SK-N-SH (cell line): ENCODE measurements around the gene ST6GALNAC5. TPM values are rescaled to one million over a fixed set of nuclear protein-coding genes. Genes with fewer than 3 reads are reported as not detected.

ENCODE experiments used
- CTCF ChIA-PET: fragments of 300-600, 350-600 bp; formaldehyde crosslinking; extraction: SDS; loops from one replicate; lab custom pipeline; 2021; lab: Yijun Ruan, JAX
- POLR2A ChIA-PET: fragments of 350-600 bp; sonication (Branson Sonifier 250); formaldehyde crosslinking; extraction: SDS; loops from one replicate; lab custom pipeline; 2020; ENCODE audit warnings: antibody characterized with exemption, inconsistent platforms; lab: Yijun Ruan, JAX
- DNase-seq: peaks from one replicate; pipeline ENCODE4 v3.0.0; 2012
- H2AFZ ChIP-seq: fragments of 200-600 bp; sonication (generic); 2 replicates; pipeline ENCODE4 v1.8.1; 2016; ENCODE audit warnings: antibody characterized with exemption, mild to moderate bottlenecking, low read depth
- H3F3A ChIP-seq: fragments of 200-600 bp; sonication (generic); replicated peaks from 2 replicates; pipeline ENCODE3; 2016; ENCODE audit warnings: antibody characterized with exemption, mild to moderate bottlenecking; ENCODE audit not compliant: insufficient read depth
- H3K27ac ChIP-seq, 2 experiments: fragments of 200-500 bp in 1 of 2; fragments of 200-600 bp in 1 of 2; sonication (Bioruptor generic) in 1 of 2; sonication (generic), shearing (Covaris generic) in 1 of 2; 2 replicates each; pipeline versions ENCODE4 v1.5.1 to v1.6.1; 2014 to 2016; ENCODE audit warnings: low read depth in 2 of 2, inconsistent platforms in 1 of 2, low read length in 1 of 2, mild to moderate bottlenecking in 1 of 2, mixed read lengths in 1 of 2
- H3K27me3 ChIP-seq: fragments of 200-600 bp; sonication (generic), shearing (Covaris generic); 2 replicates; pipeline ENCODE4 v1.6.1; 2016; ENCODE audit warnings: mixed run types; ENCODE audit not compliant: insufficient read depth
- H3K36me3 ChIP-seq, 2 experiments: fragments of 200-500 bp in 1 of 2; fragments of 200-600 bp in 1 of 2; sonication (Bioruptor generic) in 1 of 2; sonication (generic) in 1 of 2; replicated peaks in 1 of 2; 2 replicates each; pipeline versions ENCODE3 to v1.5.1; 2014 to 2016; ENCODE audit warnings: low read length in 1 of 2, mild to moderate bottlenecking in 1 of 2; ENCODE audit not compliant: insufficient read depth in 2 of 2, control insufficient read depth in 1 of 2
- H3K4me1 ChIP-seq, 2 experiments: fragments of 200-500 bp in 1 of 2; fragments of 200-600 bp in 1 of 2; sonication (Bioruptor generic) in 1 of 2; sonication (generic), shearing (Covaris generic) in 1 of 2; 2 replicates each; pipeline versions ENCODE4 v1.5.1 to v1.6.1; 2014 to 2016; ENCODE audit warnings: low read depth in 1 of 2, low read length in 1 of 2, mixed run types in 1 of 2; ENCODE audit not compliant: insufficient read depth in 2 of 2, control insufficient read depth in 1 of 2
- H3K4me2 ChIP-seq: fragments of 200-600 bp; sonication (generic), shearing (Covaris generic); 2 replicates; pipeline ENCODE4 v1.6.1; 2017; ENCODE audit warnings: mixed run types
- H3K4me3 ChIP-seq, 2 experiments: fragments of 200-500 bp in 1 of 2; fragments of 200-600 bp in 1 of 2; sonication (Bioruptor generic) in 1 of 2; sonication (generic), shearing (Covaris generic) in 1 of 2; 2 replicates each; pipeline versions ENCODE4 v1.5.1 to v1.8.1; 2014 to 2016; ENCODE audit warnings: low read depth in 2 of 2, inconsistent platforms in 1 of 2, low read length in 1 of 2, mild to moderate bottlenecking in 1 of 2, mixed read lengths in 1 of 2, moderate library complexity in 1 of 2
- H3K79me2 ChIP-seq: fragments of 200-600 bp; sonication (generic); 2 replicates; pipeline ENCODE4 v1.8.1; 2017; ENCODE audit warnings: mild to moderate bottlenecking; ENCODE audit not compliant: insufficient read depth
- H3K9ac ChIP-seq: fragments of 200-600 bp; sonication (generic); 2 replicates; pipeline ENCODE4 v1.6.1; 2017; ENCODE audit warnings: mixed run types
- H3K9me2 ChIP-seq: fragments of 200-600 bp; sonication (generic); 2 replicates; pipeline ENCODE4 v1.6.1; 2017; ENCODE audit warnings: mixed run types
- H3K9me3 ChIP-seq: fragments of 200-600 bp; sonication (generic); 2 replicates; pipeline ENCODE4 v1.6.1; 2017; ENCODE audit warnings: mixed run types, mild to moderate bottlenecking, moderate library complexity
- H4K20me1 ChIP-seq: fragments of 200-600 bp; sonication (generic); 2 replicates; pipeline ENCODE4 v1.6.1; 2017; ENCODE audit warnings: mild to moderate bottlenecking, mixed run types; ENCODE audit not compliant: insufficient read depth
- ELF1 ChIP-seq: IDR thresholded peaks from 2 replicates; pipeline ENCODE4 v1.4.0; 2012
- EP300 ChIP-seq, 2 experiments: IDR thresholded peaks; 2 replicates each; pipeline versions ENCODE4 v1.4.0 to v1.6.1; 2012; ENCODE audit warnings: borderline replicate concordance in 1 of 2, low read depth in 1 of 2, low read length in 1 of 2
- EZH2phosphoT487 ChIP-seq: fragments of 200-600 bp; sonication (generic); IDR thresholded peaks from 2 replicates; pipeline ENCODE4 v1.6.1; 2017; ENCODE audit warnings: low read depth, mixed run types, mild to moderate bottlenecking, antibody characterized with exemption, moderate library complexity, borderline replicate concordance
- FOSL2 ChIP-seq: IDR thresholded peaks from 2 replicates; pipeline ENCODE4 v1.4.0; 2012; ENCODE audit warnings: low read depth, mild to moderate bottlenecking, moderate library complexity, borderline replicate concordance
- FOXJ3 ChIP-seq: sonication (generic); formaldehyde crosslinking; IDR thresholded peaks from 2 replicates; pipeline ENCODE4 v1.5.1; 2020; ENCODE audit warnings: mild to moderate bottlenecking, missing genetic modification reagents
- FOXM1 ChIP-seq: IDR thresholded peaks from 2 replicates; pipeline ENCODE4 v1.4.0; 2012; ENCODE audit warnings: low read depth, mild to moderate bottlenecking
- JUND ChIP-seq: IDR thresholded peaks from 2 replicates; pipeline ENCODE4 v1.4.0; 2012
- MAX ChIP-seq: IDR thresholded peaks from 2 replicates; pipeline ENCODE4 v1.4.0; 2012; ENCODE audit warnings: low read depth
- RAD21 ChIP-seq: IDR thresholded peaks from 2 replicates; pipeline ENCODE4 v1.6.1; 2012; ENCODE audit warnings: mild to moderate bottlenecking, low read length
- SMC3 ChIP-seq: IDR thresholded peaks from 2 replicates; pipeline ENCODE4 v1.6.1; 2012; ENCODE audit warnings: low read depth, low read length, improper control_type of control experiment
- TCF12 ChIP-seq: IDR thresholded peaks from 2 replicates; pipeline ENCODE4 v1.4.0; 2012
- TEAD4 ChIP-seq: IDR thresholded peaks from 2 replicates; pipeline ENCODE4 v1.4.0; 2012; ENCODE audit warnings: mild to moderate bottlenecking, borderline replicate concordance; ENCODE audit not compliant: insufficient read depth
- USF1 ChIP-seq: IDR thresholded peaks from 2 replicates; pipeline ENCODE4 v1.4.0; 2012; ENCODE audit warnings: low read depth, borderline replicate concordance
- USF2 ChIP-seq: fragments of 150-350 bp; IDR thresholded peaks from 2 replicates; pipeline ENCODE4 v1.6.1; 2017; ENCODE audit warnings: antibody characterized with exemption, low read length, low read depth, borderline replicate concordance
- WGBS: methylation state at CpG from one replicate; pipeline ENCODE4 v1.1.6; 2017; ENCODE audit warnings: low lambda C conversion rate; 5-methylcytosine and 5-hydroxymethylcytosine counted together
- polyA plus RNA-seq, 3 experiments: library from polyadenylated mRNA; depleted of rRNA; stranded (reverse); fragments of >200 nt; gene quantifications; 2 replicates each; pipeline ENCODE4 v1.2.3, GENCODE V29; 2012
- TF ChIP-seq, protein P1 (sequence below): fragments of 200-600 bp; sonication (generic); IDR thresholded peaks from 2 replicates; pipeline ENCODE4 v1.6.1; 2017; ENCODE audit warnings: antibody characterized with exemption, mild to moderate bottlenecking, moderate library complexity
- TF ChIP-seq, protein P2 (sequence below): IDR thresholded peaks from 2 replicates; pipeline ENCODE4 v1.4.0; 2012; ENCODE audit warnings: low read depth, borderline replicate concordance

Gene ST6GALNAC5
- polyA plus RNA-seq, 1 of the 3 experiments (the other 2 are of a cell fraction), result 10.6 TPM

DNA sequence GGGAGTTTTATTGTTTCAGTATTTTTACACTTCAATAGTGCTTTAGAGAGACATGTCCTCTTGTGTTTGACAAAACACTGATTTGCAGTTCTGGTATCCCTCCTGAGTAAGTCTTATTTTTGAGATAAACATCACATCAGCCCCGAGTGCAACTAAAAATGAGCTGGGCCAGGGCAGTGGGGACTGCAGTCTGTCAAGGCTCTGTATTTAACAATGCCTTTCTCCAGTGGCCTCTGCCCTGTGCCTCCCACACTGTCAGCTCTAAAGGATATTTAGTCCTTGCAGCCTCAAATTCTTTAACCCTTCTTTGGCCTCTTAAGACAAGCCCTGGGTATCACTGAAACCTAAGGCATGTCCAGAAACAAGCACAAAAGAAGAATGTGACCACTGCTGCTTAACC lies 160.6 kb downstream of the ST6GALNAC5 start (continued):
- no peak for TF ChIP-seq FOXM1
- TF ChIP-seq, all 33 proteins: peak for 0

DNA sequence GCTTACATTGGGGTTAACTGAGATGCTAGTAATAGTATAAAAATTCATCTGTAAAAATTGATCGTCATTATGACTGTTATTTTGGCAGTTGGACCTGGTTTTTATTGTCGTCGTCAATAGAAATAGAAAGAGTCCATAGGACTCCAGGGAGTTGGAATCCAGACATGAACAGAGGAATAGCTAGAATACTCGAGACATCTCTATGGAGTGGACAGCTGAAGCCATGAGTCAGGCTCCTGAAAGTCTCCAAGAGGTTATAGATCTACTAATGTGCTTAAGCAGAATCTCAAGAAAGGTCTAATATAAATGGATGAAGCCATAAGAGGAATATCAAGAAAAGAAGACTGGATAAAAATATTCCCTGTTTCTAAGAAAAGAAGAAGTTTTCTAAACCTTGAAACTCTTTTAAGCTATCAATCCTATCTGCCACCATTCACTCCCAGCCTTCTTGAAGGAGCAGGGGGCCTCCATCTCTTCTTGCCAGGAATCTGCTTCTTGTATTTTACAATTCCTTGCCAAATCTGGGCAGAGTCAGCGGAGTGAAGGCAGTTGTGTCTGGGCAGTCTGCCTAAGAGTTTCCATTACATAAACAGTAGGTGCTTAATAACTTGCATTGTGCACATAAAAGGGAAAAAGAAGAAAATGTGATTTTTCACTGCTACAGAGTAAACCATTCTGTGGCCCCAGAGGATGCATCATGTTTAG lies 163.3 kb downstream of the ST6GALNAC5 start:
- no peak overlapping the region for H3K27ac ChIP-seq
- no peaks in the 10 kb centered on the region for H3K9me2 ChIP-seq
- DNase-seq, result no peak
- POLR2A ChIA-PET, result no interaction called here
- H3K79me2 ChIP-seq, result no peaks in the 10 kb centered on the region
- no peak overlapping the region for H3K9ac ChIP-seq
- no peak overlapping the region for H3K4me3 ChIP-seq
- 79% methylated on average over 5 of the region's 5 CpGs for WGBS
- CTCF ChIA-PET, result interaction anchor here (1.0 kb wide), 1 partner anchor 46 kb away, joined by 4 read pairs; no protein-coding TSS in a partner anchor
- no peaks in the 10 kb centered on the region for H3F3A ChIP-seq
- H3K4me1 ChIP-seq, result no peaks in the 10 kb centered on the region
- H4K20me1 ChIP-seq, result no peaks in the 10 kb centered on the region
- no peak overlapping the region for H3K4me2 ChIP-seq
- no peaks in the 10 kb centered on the region for H3K36me3 ChIP-seq
- H3K9me3 ChIP-seq, result no peaks in the 10 kb centered on the region
- no peaks in the 10 kb centered on the region for H3K27me3 ChIP-seq
- no peak for TF ChIP-seq EZH2phosphoT487
- TF ChIP-seq, protein P1, sequence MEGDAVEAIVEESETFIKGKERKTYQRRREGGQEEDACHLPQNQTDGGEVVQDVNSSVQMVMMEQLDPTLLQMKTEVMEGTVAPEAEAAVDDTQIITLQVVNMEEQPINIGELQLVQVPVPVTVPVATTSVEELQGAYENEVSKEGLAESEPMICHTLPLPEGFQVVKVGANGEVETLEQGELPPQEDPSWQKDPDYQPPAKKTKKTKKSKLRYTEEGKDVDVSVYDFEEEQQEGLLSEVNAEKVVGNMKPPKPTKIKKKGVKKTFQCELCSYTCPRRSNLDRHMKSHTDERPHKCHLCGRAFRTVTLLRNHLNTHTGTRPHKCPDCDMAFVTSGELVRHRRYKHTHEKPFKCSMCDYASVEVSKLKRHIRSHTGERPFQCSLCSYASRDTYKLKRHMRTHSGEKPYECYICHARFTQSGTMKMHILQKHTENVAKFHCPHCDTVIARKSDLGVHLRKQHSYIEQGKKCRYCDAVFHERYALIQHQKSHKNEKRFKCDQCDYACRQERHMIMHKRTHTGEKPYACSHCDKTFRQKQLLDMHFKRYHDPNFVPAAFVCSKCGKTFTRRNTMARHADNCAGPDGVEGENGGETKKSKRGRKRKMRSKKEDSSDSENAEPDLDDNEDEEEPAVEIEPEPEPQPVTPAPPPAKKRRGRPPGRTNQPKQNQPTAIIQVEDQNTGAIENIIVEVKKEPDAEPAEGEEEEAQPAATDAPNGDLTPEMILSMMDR, result no peak
- no peak for TF ChIP-seq MAX
- no peak overlapping the region for H2AFZ ChIP-seq

DNA sequence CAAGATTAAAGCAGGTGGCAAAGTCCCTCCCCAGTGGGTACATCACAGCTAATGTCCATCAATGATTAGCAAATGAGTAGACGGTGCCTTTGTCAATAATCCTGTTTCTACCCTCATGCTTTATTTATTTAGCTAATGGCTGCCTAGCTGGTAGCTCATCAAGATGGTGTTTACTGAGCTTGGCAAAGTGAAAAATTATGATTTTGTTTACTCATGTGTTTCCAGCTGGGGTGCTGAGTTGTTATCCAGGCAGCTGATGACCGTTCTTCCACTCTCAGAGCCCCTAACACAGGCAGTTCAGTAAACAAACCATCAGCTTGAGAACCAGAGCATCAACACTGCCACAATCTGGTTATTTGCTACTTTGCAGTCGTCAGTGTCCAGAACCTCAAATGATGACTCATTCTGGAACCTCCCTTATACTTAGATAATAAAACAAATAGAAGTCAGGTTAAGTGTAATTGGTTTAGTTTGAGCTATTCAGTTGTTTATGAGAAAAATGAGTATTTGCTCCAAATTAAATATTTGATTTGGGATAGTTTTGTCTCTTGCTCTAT lies 163.9 kb downstream of the ST6GALNAC5 start:
- Histone ChIP-seq H4K20me1 (no peaks in the 10 kb centered on the region), H3K4me3 (no peak overlapping the region)

More for the DNA sequence above, 163.9 kb downstream of the ST6GALNAC5 start:
- Histone ChIP-seq H3K27ac (no peak overlapping the region), H3K27me3 (no peaks in the 10 kb centered on the region), H3K9me2 (no peaks in the 10 kb centered on the region), H3K36me3 (no peaks in the 10 kb centered on the region), H3K4me1 (no peaks in the 10 kb centered on the region), H2AFZ (no peak overlapping the region), H3K9me3 (no peaks in the 10 kb centered on the region), H3K4me2 (no peak overlapping the region), H3K9ac (no peak overlapping the region), H3K79me2 (no peaks in the 10 kb centered on the region), H3F3A (no peaks in the 10 kb centered on the region)
- WGBS, result 52% methylated on average over 3 of the region's 3 CpGs
- DNase-seq, result no peak
- ChIA-PET CTCF (no interaction called here), POLR2A (no interaction called here)
- TF ChIP-seq TCF12 (no peak), RAD21 (peak; percentile 46), USF2 (no peak), EP300 (IDR thresholded peaks at IDR 0.05; ENCODE audit: borderline replicate concordance in 1 of 2, low read depth in 1 of 2, low read length in 1 of 2) (no peak), JUND (peak; percentile 27; the same call in 1 of the 2 replicates), FOSL2 (peak; percentile 52; the same call in 1 of the 2 replicates), ELF1 (no peak), FOXJ3 (no peak), SMC3 (0 out of 2 replicates have a peak, but pooled peaks have one; percentile 9), TEAD4 (no peak), USF1 (no peak)
- TF ChIP-seq, protein P2, sequence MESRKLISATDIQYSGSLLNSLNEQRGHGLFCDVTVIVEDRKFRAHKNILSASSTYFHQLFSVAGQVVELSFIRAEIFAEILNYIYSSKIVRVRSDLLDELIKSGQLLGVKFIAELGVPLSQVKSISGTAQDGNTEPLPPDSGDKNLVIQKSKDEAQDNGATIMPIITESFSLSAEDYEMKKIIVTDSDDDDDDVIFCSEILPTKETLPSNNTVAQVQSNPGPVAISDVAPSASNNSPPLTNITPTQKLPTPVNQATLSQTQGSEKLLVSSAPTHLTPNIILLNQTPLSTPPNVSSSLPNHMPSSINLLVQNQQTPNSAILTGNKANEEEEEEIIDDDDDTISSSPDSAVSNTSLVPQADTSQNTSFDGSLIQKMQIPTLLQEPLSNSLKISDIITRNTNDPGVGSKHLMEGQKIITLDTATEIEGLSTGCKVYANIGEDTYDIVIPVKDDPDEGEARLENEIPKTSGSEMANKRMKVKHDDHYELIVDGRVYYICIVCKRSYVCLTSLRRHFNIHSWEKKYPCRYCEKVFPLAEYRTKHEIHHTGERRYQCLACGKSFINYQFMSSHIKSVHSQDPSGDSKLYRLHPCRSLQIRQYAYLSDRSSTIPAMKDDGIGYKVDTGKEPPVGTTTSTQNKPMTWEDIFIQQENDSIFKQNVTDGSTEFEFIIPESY, result no peak
